Measurements from ENCODE around the gene KCNMB2. TPM values are rescaled to one million over a fixed set of nuclear protein-coding genes. Genes with fewer than 3 reads are reported as not detected.

Gene KCNMB2
- total RNA-seq, 2 donors from 2014 or later: 0.68 TPM; not detected in 1

DNA sequence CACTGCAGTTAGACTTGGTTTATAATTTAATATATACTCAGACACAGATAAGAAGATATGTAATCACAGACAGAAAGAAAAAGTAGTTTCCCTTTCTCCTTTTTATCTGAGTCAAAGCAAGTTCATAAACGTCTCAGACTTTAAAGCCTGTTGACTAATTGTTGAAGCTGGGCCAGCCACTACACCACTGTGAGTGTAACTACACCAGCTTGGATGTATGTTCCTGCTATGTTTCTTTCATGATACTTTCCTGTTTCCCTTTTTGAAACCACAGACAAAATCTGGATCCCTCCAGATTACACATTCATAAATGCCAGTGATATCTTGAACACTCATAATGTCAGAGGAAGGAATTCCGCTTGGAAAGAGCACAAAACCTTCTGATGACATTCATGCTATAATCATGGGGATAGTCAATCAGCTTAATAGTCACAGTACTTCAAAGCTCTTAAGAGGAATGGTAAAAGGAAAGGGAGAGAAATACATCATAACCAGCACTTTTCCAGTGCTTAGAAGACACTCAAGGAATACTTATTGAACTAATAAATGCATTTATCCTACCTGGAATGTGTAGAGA lies 32.0 kb downstream of the KCNMB2 start:
- H3K9me3 ChIP-seq: no peaks in the 10 kb centered on the region
- H3K27ac ChIP-seq: no peak overlapping the region
- no peaks in the 10 kb centered on the region for H3K4me1 ChIP-seq (replicated peaks)
- H3K36me3 ChIP-seq: no peaks in the 10 kb centered on the region
- H3K27me3 ChIP-seq (replicated peaks; ENCODE audit: insufficient read depth): no peaks in the 10 kb centered on the region
- DNase-seq (ENCODE audit: low spot score): no peak
- H3K4me3 ChIP-seq: no peak overlapping the region
- TF ChIP-seq POLR2A (IDR thresholded peaks at IDR 0.05): no peak
- TF ChIP-seq POLR2AphosphoS5 (IDR thresholded peaks at IDR 0.05): no peak
- TF ChIP-seq, protein P1, sequence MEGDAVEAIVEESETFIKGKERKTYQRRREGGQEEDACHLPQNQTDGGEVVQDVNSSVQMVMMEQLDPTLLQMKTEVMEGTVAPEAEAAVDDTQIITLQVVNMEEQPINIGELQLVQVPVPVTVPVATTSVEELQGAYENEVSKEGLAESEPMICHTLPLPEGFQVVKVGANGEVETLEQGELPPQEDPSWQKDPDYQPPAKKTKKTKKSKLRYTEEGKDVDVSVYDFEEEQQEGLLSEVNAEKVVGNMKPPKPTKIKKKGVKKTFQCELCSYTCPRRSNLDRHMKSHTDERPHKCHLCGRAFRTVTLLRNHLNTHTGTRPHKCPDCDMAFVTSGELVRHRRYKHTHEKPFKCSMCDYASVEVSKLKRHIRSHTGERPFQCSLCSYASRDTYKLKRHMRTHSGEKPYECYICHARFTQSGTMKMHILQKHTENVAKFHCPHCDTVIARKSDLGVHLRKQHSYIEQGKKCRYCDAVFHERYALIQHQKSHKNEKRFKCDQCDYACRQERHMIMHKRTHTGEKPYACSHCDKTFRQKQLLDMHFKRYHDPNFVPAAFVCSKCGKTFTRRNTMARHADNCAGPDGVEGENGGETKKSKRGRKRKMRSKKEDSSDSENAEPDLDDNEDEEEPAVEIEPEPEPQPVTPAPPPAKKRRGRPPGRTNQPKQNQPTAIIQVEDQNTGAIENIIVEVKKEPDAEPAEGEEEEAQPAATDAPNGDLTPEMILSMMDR (IDR thresholded peaks at IDR 0.05): no peak
- WGBS: 42% methylated on average over 2 of the region's 2 CpGs
- intact Hi-C loops (cut with DNase I): no loop called here

DNA sequence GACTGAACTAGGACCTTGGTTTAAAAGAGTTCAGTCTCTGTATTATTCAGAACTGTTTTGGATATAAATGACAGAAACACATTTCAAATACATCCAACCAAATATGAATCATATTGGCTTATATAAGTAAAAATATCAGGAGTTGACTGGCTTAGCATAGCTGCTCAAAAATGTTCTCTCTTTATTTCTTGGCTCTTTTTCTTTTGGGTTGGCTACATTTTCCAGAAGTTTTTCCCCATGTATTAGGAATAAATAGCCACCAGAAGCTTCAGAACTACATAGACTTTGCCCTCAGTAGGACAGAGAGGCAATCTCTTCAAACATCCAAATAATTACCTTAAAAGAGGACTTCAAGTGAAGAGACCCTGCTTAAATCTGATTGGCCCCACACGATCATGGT lies 32.7 kb downstream of the KCNMB2 start:
- intact Hi-C loops (cut with DNase I): no loop called here
- Histone ChIP-seq H3K4me1 (replicated peaks) (no peaks in the 10 kb centered on the region), H3K27ac (no peak overlapping the region), H3K4me3 (no peak overlapping the region), H3K36me3 (no peaks in the 10 kb centered on the region), H3K27me3 (replicated peaks; ENCODE audit: insufficient read depth) (no peaks in the 10 kb centered on the region), H3K9me3 (no peaks in the 10 kb centered on the region)
- 78% methylated on average over 1 of the region's 1 CpG for WGBS
- no peak for DNase-seq (ENCODE audit: low spot score)
- no peak for TF ChIP-seq POLR2AphosphoS5 (IDR thresholded peaks at IDR 0.05)
- TF ChIP-seq, protein P1 (IDR thresholded peaks at IDR 0.05): no peak

DNA sequence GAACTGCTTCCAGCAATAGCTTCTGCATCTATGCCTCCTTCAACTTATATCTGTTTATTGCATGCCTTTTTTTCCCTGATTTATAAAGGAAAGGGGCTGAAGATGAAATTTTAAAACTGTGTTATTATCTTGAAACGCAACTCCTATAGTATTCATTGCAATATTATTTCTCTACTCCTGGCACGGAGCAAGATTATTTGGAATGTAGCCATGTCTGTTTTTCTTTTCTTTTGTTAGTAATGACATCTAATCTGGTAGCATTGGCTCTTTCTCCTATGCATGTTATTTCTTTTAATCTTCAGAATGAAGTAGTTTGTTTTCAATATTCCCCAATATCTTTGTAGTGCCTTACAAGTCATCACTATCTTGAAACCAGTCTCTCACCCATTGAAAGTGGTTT lies 33.6 kb downstream of the KCNMB2 start:
- Histone ChIP-seq H3K9me3 (no peaks in the 10 kb centered on the region), H3K4me3 (no peak overlapping the region), H3K27me3 (replicated peaks; ENCODE audit: insufficient read depth) (no peaks in the 10 kb centered on the region), H3K4me1 (replicated peaks) (no peaks in the 10 kb centered on the region), H3K27ac (no peak overlapping the region), H3K36me3 (no peaks in the 10 kb centered on the region)
- WGBS: 63% methylated on average over 2 of the region's 2 CpGs
- TF ChIP-seq POLR2A (IDR thresholded peaks at IDR 0.05) (no peak), POLR2AphosphoS5 (IDR thresholded peaks at IDR 0.05) (no peak)
- TF ChIP-seq, protein P1 (IDR thresholded peaks at IDR 0.05): no peak
- no peak for DNase-seq (ENCODE audit: low spot score)
- intact Hi-C loops (cut with DNase I): no loop called here

DNA sequence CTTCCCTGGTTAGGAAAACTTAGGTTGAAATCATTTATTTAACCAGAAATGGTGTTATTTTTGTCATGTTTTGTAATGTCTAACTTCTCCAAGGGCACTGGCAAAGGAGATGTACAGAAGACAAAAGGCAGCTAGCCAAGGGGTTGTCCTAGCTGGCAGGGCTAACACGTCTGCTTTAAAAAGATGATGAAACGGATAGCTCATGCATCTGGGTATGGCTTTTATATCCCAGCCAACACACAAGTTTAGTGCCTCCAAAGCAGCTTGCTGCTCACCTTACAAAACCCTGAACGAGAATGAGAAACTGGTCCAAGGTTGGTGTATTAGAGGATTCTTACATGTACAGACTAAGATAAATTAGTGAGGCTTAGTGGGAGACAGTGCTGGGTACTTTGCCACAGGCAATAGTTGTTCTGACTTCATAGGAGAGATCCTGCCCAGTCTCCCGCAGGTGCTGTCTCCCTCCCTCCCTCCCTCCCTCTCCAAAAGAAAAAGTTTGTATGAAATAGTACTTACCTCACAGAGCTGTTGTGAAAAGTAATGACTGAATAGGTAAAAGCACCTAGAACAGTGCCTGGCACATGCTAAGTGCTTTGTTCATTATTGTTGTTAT lies 47.8 kb downstream of the KCNMB2 start:
- Histone ChIP-seq H3K4me1 (replicated peaks) (no peaks in the 10 kb centered on the region), H3K4me3 (no peak overlapping the region), H3K9me3 (no peaks in the 10 kb centered on the region), H3K36me3 (no peaks in the 10 kb centered on the region), H3K27ac (no peak overlapping the region), H3K27me3 (replicated peaks; ENCODE audit: insufficient read depth) (no peaks in the 10 kb centered on the region)
- TF ChIP-seq POLR2A (IDR thresholded peaks at IDR 0.05) (no peak), POLR2AphosphoS5 (IDR thresholded peaks at IDR 0.05) (no peak)
- TF ChIP-seq, protein P1 (IDR thresholded peaks at IDR 0.05): no peak
- WGBS: 24% methylated on average over 4 of the region's 4 CpGs
- no peak for DNase-seq (ENCODE audit: low spot score)
- intact Hi-C loops (cut with DNase I): no loop called here

DNA sequence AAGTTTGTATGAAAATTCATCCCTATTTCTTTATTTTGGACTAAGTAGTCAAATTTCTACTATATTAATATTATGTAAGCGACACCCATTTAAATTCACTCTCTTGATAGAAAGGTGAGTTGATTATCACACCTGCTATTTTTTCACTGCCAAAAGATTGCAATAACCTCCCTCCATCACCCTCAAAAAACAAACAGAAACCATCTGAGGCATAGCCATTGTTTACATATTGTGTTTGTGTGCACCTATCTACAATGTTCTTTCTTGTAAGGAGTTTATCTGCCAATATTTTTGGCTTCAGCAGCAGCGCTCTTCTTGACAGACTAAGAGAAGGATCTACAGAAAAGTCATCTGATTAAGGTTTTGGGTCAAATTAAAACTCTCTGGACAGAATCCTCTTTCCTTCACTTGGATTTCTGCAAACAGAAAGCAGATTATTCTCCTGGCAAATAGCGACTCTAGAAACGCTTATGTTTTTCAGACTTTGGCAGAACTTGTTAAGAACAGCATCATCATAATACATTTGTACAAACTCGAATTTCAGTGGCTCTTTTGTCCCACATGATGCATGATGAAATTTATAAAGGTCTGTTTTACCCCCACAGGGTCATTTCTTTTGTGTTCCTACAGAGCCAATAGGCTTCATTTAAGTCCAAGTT lies 48.6 kb downstream of the KCNMB2 start:
- 50% methylated on average over 5 of the region's 5 CpGs for WGBS
- no peaks in the 10 kb centered on the region for H3K36me3 ChIP-seq
- H3K27me3 ChIP-seq (replicated peaks; ENCODE audit: insufficient read depth): no peaks in the 10 kb centered on the region
- H3K27ac ChIP-seq: no peak overlapping the region
- TF ChIP-seq POLR2AphosphoS5 (IDR thresholded peaks at IDR 0.05) (no peak), POLR2A (IDR thresholded peaks at IDR 0.05) (no peak)
- TF ChIP-seq, protein P1 (IDR thresholded peaks at IDR 0.05): no peak
- intact Hi-C loops (cut with DNase I): no loop called here
- DNase-seq (ENCODE audit: low spot score): no peak
- no peaks in the 10 kb centered on the region for H3K9me3 ChIP-seq
- no peak overlapping the region for H3K4me3 ChIP-seq
- H3K4me1 ChIP-seq (replicated peaks): no peaks in the 10 kb centered on the region
